ENCODE measurements around the gene PTGES.
A peak's percentile ranks its signal among the peaks of the same experiment; 100 is the strongest.

The PTGES gene

GRCh38 chr9:129779560-129780190 lies 26.8 kb upstream of the PTGES start:
- TF ChIP-seq, protein P1, sequence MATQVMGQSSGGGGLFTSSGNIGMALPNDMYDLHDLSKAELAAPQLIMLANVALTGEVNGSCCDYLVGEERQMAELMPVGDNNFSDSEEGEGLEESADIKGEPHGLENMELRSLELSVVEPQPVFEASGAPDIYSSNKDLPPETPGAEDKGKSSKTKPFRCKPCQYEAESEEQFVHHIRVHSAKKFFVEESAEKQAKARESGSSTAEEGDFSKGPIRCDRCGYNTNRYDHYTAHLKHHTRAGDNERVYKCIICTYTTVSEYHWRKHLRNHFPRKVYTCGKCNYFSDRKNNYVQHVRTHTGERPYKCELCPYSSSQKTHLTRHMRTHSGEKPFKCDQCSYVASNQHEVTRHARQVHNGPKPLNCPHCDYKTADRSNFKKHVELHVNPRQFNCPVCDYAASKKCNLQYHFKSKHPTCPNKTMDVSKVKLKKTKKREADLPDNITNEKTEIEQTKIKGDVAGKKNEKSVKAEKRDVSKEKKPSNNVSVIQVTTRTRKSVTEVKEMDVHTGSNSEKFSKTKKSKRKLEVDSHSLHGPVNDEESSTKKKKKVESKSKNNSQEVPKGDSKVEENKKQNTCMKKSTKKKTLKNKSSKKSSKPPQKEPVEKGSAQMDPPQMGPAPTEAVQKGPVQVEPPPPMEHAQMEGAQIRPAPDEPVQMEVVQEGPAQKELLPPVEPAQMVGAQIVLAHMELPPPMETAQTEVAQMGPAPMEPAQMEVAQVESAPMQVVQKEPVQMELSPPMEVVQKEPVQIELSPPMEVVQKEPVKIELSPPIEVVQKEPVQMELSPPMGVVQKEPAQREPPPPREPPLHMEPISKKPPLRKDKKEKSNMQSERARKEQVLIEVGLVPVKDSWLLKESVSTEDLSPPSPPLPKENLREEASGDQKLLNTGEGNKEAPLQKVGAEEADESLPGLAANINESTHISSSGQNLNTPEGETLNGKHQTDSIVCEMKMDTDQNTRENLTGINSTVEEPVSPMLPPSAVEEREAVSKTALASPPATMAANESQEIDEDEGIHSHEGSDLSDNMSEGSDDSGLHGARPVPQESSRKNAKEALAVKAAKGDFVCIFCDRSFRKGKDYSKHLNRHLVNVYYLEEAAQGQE (IDR thresholded peaks at IDR 0.05; ENCODE audit: insufficient read depth in 1 of 2, low read depth in 2 of 2, low read length in 2 of 2) = no peak
- TF ChIP-seq POLR2AphosphoS5 (IDR thresholded peaks at IDR 0.05; ENCODE audit: low read depth, low read length) (no peak), TAF1 (IDR thresholded peaks at IDR 0.05; ENCODE audit: borderline replicate concordance, insufficient read depth, low read length) (no peak), FOXP2 (optimal IDR thresholded peaks at IDR 0.05; ENCODE audit: borderline replicate concordance, extremely low read depth, extremely low read length, insufficient read depth) (no peak), SIN3A (IDR thresholded peaks at IDR 0.05; ENCODE audit: borderline replicate concordance, insufficient read depth, low read length) (no peak)

DNA sequence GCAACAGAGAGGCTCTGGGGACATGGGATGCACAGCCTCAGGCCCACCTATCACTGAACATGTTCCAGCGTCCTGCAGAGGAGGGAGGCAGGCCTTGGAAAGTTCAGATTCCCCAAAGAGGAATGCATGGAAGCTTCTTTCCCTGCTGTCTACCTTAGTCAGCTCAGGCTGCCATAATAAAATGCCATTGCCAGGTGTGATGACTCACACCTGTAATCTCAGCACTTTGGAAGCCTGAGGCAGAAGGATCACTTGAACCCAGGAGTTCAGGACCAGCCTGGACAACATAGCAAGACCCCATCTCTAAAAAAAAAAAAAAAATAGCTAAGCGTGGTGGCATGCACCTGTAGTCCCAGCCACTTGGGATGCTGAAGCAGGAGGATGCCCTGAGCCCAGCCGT lies 25.6 kb upstream of the PTGES start:
- no peak for TF ChIP-seq FOXP2 (optimal IDR thresholded peaks at IDR 0.05; ENCODE audit: borderline replicate concordance, extremely low read depth, extremely low read length, insufficient read depth)
- TF ChIP-seq POLR2AphosphoS5 (IDR thresholded peaks at IDR 0.05; ENCODE audit: low read depth, low read length) = no peak
- no peak for TF ChIP-seq SIN3A (IDR thresholded peaks at IDR 0.05; ENCODE audit: borderline replicate concordance, insufficient read depth, low read length)
- no peak for TF ChIP-seq TAF1 (IDR thresholded peaks at IDR 0.05; ENCODE audit: borderline replicate concordance, insufficient read depth, low read length)
- TF ChIP-seq, protein P1 (IDR thresholded peaks at IDR 0.05; ENCODE audit: insufficient read depth in 1 of 2, low read depth in 2 of 2, low read length in 2 of 2) = no peak

DNA sequence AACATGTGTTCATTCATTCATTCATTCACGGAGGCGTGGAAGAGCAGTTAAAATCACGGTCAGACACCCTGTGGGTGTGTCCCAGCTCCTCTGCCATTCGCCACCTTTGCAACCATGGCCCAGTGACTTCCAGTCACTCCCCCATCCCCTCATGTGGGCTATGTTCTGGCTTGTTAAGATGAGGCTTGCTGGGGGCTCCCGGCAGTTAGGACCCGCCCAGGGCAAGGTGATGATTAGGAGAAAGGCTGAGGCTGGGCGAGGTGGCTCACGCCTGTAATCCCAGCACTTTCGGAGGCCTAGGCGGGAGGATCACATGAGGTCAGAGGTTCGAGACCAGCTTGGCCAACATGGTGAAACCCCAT lies 24.9 kb upstream of the PTGES start:
- TF ChIP-seq SIN3A (IDR thresholded peaks at IDR 0.05; ENCODE audit: borderline replicate concordance, insufficient read depth, low read length) = no peak
- TF ChIP-seq FOXP2 (optimal IDR thresholded peaks at IDR 0.05; ENCODE audit: borderline replicate concordance, extremely low read depth, extremely low read length, insufficient read depth) = no peak

DNA sequence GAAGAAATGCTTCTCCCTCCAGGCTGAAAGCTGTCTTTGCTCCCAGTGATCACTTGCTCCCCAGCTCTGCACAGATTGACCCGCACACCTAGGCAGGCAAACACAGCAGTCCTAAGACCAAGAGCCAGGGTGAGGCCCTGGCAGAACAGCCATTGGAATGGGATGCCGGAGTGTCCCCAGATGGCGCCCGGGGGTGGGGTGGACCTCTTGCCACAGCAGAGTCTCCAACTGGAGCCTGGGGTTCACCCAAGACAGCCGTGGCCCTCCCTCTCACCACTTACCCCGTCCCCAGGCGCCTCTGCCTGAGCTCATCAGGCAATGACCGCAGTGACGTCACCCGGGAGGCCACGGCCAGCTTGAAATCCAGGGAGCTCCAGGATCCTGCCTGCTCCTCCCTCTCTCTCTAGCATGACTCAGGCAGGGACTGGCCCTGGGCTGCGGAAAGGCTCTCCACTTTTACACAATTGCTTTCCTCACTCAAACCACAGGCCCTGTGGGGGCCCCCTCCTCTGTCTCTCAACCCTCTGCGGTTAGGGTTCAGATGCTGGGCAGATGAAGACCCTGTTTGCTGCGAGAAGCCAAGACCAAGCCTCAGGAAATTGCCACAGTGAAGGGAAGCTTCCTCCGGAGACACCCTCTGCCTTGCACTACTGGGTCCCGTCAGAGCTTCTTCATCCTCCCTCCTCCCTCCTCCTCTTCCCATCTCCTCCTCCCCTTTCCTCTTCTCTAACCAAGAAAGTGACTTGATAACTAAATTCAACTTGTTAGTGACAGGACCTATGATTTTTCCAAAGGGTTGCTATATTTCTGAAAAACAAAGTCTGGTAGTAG lies 24.3 kb upstream of the PTGES start:
- no peak for TF ChIP-seq TAF1 (IDR thresholded peaks at IDR 0.05; ENCODE audit: borderline replicate concordance, insufficient read depth, low read length)
- TF ChIP-seq FOXP2 (optimal IDR thresholded peaks at IDR 0.05; ENCODE audit: borderline replicate concordance, extremely low read depth, extremely low read length, insufficient read depth) = peak; percentile 73
- TF ChIP-seq SIN3A (IDR thresholded peaks at IDR 0.05; ENCODE audit: borderline replicate concordance, insufficient read depth, low read length) = 0 out of 2 replicates have a peak, but pooled peaks have one; percentile 5
- TF ChIP-seq POLR2AphosphoS5 (IDR thresholded peaks at IDR 0.05; ENCODE audit: low read depth, low read length) = no peak

DNA sequence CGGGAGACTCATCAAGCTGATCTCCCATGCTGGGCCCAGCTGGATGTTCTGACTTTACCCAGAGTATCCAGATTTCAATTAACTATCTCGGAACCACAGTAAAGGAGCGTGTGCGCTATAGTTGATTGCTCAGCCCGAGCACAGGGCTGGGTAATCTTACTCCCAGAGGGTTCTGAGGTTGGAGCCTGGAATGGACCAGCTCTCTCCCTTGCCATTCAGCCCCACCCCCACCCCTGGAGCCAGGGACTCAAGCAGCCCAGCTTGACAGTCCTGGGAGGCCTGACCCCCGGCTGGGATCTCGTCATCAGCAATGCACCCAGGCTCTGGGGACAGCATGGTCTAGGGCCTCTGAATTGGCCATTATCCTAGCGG lies 23.7 kb upstream of the PTGES start:
- TF ChIP-seq SIN3A (IDR thresholded peaks at IDR 0.05; ENCODE audit: borderline replicate concordance, insufficient read depth, low read length) (no peak), POLR2AphosphoS5 (IDR thresholded peaks at IDR 0.05; ENCODE audit: low read depth, low read length) (no peak), FOXP2 (optimal IDR thresholded peaks at IDR 0.05; ENCODE audit: borderline replicate concordance, extremely low read depth, extremely low read length, insufficient read depth) (no peak), TAF1 (IDR thresholded peaks at IDR 0.05; ENCODE audit: borderline replicate concordance, insufficient read depth, low read length) (no peak)
- TF ChIP-seq, protein P1 (IDR thresholded peaks at IDR 0.05; ENCODE audit: insufficient read depth in 1 of 2, low read depth in 2 of 2, low read length in 2 of 2) = no peak

GRCh38 chr9:129775448-129775798 lies 22.6 kb upstream of the PTGES start:
- TF ChIP-seq POLR2AphosphoS5 (IDR thresholded peaks at IDR 0.05; ENCODE audit: low read depth, low read length) (no peak), TAF1 (IDR thresholded peaks at IDR 0.05; ENCODE audit: borderline replicate concordance, insufficient read depth, low read length) (no peak), SIN3A (IDR thresholded peaks at IDR 0.05; ENCODE audit: borderline replicate concordance, insufficient read depth, low read length) (no peak), FOXP2 (optimal IDR thresholded peaks at IDR 0.05; ENCODE audit: borderline replicate concordance, extremely low read depth, extremely low read length, insufficient read depth) (no peak)
- TF ChIP-seq, protein P1 (IDR thresholded peaks at IDR 0.05; ENCODE audit: insufficient read depth in 1 of 2, low read depth in 2 of 2, low read length in 2 of 2) = no peak

All from PFSK-1 (cell line).